OCI-LY3 (cell line): ENCODE measurements around the gene CCDC86.

Experiments used
- EZH2phosphoT487 ChIP-seq: fragments of 200-600 bp; shearing (Covaris generic); IDR thresholded peaks from 2 replicates; pipeline ENCODE4 v1.6.1; 2018; ENCODE audit warnings: antibody characterized with exemption, mixed run types, low read depth
- TF ChIP-seq, protein P1 (sequence below): fragments of 200-600, 300-600 bp; sonication (generic); IDR thresholded peaks from 2 replicates; pipeline ENCODE4 v1.5.1; 2014; ENCODE audit warnings: antibody characterized with exemption, low read length, low read depth

DNA sequence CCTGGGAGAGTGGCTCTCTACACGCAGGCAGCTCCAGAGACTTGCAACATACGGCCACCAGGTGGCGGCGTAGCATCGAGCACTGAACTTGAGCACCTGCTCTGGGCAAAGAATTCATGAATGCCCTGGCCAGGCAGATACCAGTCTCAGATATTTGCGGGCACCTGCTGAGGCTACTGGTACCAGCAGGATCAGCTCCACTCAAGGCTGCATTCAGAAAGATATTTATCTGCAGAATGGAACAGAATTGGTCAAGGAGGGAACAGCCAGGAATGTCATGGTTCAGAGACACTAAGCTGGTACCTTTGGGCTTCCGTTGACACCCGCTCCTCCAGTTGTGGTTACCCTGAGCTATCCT, 10.8 kb upstream of the CCDC86 start:
- TF ChIP-seq, protein P1, sequence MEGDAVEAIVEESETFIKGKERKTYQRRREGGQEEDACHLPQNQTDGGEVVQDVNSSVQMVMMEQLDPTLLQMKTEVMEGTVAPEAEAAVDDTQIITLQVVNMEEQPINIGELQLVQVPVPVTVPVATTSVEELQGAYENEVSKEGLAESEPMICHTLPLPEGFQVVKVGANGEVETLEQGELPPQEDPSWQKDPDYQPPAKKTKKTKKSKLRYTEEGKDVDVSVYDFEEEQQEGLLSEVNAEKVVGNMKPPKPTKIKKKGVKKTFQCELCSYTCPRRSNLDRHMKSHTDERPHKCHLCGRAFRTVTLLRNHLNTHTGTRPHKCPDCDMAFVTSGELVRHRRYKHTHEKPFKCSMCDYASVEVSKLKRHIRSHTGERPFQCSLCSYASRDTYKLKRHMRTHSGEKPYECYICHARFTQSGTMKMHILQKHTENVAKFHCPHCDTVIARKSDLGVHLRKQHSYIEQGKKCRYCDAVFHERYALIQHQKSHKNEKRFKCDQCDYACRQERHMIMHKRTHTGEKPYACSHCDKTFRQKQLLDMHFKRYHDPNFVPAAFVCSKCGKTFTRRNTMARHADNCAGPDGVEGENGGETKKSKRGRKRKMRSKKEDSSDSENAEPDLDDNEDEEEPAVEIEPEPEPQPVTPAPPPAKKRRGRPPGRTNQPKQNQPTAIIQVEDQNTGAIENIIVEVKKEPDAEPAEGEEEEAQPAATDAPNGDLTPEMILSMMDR = peak; percentile 100
- no peak for TF ChIP-seq EZH2phosphoT487
